SK-N-SH treated with all-trans-retinoic acid at 6 μM for 48 hours (cell line): ENCODE data around the gene DNAH1.

Experiments used
- ATAC-seq: fragments of 200-7000 bp; cut with Tn5 transposase; 3 replicates; pipeline ENCODE4 v1.9.1; 2020; ENCODE audit warnings: mild to moderate bottlenecking, moderate library complexity
- ARNTL ChIP-seq: fragments of 450-650 bp; formaldehyde crosslinking; IDR thresholded peaks from 2 replicates; pipeline ENCODE4 v1.5.0; 2020; ENCODE audit warnings: low read depth, mild to moderate bottlenecking, moderate library complexity, borderline replicate concordance
- BACH2 ChIP-seq: fragments of 250-450 bp; sonication (Bioruptor Pico); IDR thresholded peaks from 2 replicates; pipeline ENCODE4 v1.9.0; 2021; ENCODE audit warnings: mild to moderate bottlenecking, borderline replicate concordance
- CSDC2 ChIP-seq: fragments of 250-450 bp; sonication (Bioruptor Pico); IDR thresholded peaks from 2 replicates; pipeline ENCODE4 v1.5.0; 2020; ENCODE audit warnings: mild to moderate bottlenecking, moderate library complexity
- ESRRG ChIP-seq: fragments of 250-450 bp; sonication (Bioruptor Pico); IDR thresholded peaks from 2 replicates; pipeline ENCODE4 v1.6.1; 2021; ENCODE audit warnings: mild to moderate bottlenecking
- GLIS3 ChIP-seq: fragments of 250-450 bp; sonication (Bioruptor Pico); IDR thresholded peaks from 2 replicates; pipeline ENCODE4 v1.5.0; 2020; ENCODE audit warnings: mild to moderate bottlenecking, moderate library complexity
- ISL1 ChIP-seq: fragments of 250-450 bp; sonication (Bioruptor Pico); IDR thresholded peaks from 2 replicates; pipeline ENCODE4 v2.1.2; 2022; ENCODE audit warnings: mild to moderate bottlenecking, moderate library complexity
- OSR1 ChIP-seq: fragments of 250-450 bp; sonication (Bioruptor Pico); IDR thresholded peaks from 2 replicates; pipeline ENCODE4 v1.8.0; 2022; ENCODE audit warnings: moderate library complexity, mild to moderate bottlenecking, inconsistent platforms
- PPARA ChIP-seq: fragments of 250-450 bp; sonication (Bioruptor Pico); IDR thresholded peaks from 2 replicates; pipeline ENCODE4 v1.5.0; 2020; ENCODE audit warnings: mild to moderate bottlenecking, borderline replicate concordance
- RARB ChIP-seq: fragments of 250-450 bp; sonication (Bioruptor Pico); IDR thresholded peaks from 2 replicates; pipeline ENCODE4 v1.8.0; 2021; ENCODE audit warnings: mild to moderate bottlenecking, moderate library complexity
- SNAI2 ChIP-seq: fragments of 250-450 bp; sonication (Bioruptor Pico); IDR thresholded peaks from 2 replicates; pipeline ENCODE4 v1.5.0; 2020; ENCODE audit warnings: mild to moderate bottlenecking, moderate library complexity
- TCF4 ChIP-seq: fragments of 250-450 bp; sonication (Bioruptor Pico); IDR thresholded peaks from 2 replicates; pipeline ENCODE4 v1.8.0; 2021; ENCODE audit warnings: mild to moderate bottlenecking, moderate library complexity, borderline replicate concordance
- TOX ChIP-seq: fragments of 250-450 bp; sonication (Bioruptor Pico); IDR thresholded peaks from 2 replicates; pipeline ENCODE4 v1.8.0; 2021; ENCODE audit warnings: mild to moderate bottlenecking, moderate library complexity, borderline replicate concordance
- ZFP30 ChIP-seq: fragments of 450-650 bp; formaldehyde crosslinking; IDR thresholded peaks from 2 replicates; pipeline ENCODE4 v1.5.0; 2022; ENCODE audit warnings: mild to moderate bottlenecking, moderate library complexity
- ZNF70 ChIP-seq: fragments of 450-650 bp; formaldehyde crosslinking; IDR thresholded peaks from 2 replicates; pipeline ENCODE4 v1.5.0; 2020; ENCODE audit warnings: mild to moderate bottlenecking, moderate library complexity
- TF ChIP-seq, protein P1 (sequence below): fragments of 250-450 bp; sonication (Bioruptor Pico); IDR thresholded peaks from 2 replicates; pipeline ENCODE4 v1.8.0; 2021; ENCODE audit warnings: low read depth, mild to moderate bottlenecking, moderate library complexity, borderline replicate concordance
- TF ChIP-seq, protein P2 (sequence below): fragments of 250-450 bp; sonication (Bioruptor Pico); IDR thresholded peaks from 2 replicates; pipeline ENCODE4 v1.5.0; 2020; ENCODE audit warnings: mild to moderate bottlenecking, moderate library complexity
- TF ChIP-seq, protein P3 (sequence below): fragments of 250-450 bp; sonication (Bioruptor Pico); IDR thresholded peaks from 2 replicates; pipeline ENCODE4 v1.5.1; 2021; ENCODE audit warnings: mild to moderate bottlenecking, moderate library complexity
- TF ChIP-seq, protein P4 (sequence below): fragments of 250-450 bp; sonication (Bioruptor Pico); IDR thresholded peaks from 2 replicates; pipeline ENCODE4 v1.8.0; 2020; ENCODE audit warnings: mild to moderate bottlenecking, moderate library complexity, borderline replicate concordance

The DNAH1 gene

DNA sequence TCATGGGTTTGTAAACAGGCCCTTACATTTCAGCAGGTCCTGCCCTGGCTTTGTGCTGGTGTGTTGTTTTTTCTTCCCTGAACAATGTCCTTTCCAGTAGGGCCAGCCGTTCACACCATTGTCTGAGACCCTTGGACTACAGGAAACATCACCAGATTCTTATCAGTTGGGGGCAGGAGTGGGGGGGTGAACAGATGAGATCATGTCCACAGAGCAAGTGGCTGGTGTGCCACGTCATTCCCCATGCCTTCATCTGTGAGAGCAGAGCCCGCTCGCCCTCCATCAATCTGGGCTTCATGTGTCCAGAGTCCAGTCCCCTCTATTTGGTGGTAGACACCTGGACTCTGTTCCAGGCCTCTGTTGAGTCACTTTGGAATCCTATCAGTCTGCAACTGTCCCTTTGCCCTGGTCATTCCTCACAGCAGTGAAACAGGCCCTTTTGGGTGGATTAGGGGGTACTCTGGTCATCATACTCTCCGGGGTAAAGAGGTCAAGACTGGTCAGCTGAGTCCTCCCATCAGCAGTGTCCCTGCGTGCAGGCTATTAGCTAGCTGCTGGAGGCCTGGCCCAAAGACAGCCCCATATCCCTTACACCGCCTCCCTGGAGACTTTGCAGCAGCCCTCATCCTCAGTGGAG lies 113.8 kb downstream of the DNAH1 start:
- ATAC-seq = no peak

DNA sequence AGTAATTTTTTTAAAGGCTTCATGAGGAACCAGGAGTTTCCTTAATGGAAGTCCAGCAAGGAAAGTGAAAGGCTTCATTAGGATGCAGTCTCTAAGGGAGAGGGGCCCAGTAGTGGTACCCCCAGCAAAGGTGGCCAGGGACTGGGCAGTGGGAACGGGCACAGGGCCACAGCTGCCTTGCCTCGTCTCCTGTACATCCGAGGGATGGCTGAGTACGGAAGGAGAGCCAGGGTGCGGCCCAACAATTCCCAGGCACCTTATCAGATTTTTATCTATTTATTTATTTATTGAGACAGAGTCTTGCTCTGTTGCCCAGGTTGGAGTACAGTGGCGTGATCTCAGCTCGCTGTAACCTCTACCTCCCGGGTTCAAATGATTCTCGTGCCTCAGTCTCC lies 114.3 kb downstream of the DNAH1 start:
- TF ChIP-seq BACH2 (CRISPR knock-in tag) = no peak
- TF ChIP-seq, all 23 proteins: peak for 0
- no peak for ATAC-seq

More for the DNA sequence above, 113.8 kb downstream of the DNAH1 start:
- TF ChIP-seq CSDC2 (CRISPR knock-in tag) (no peak), PPARA (CRISPR knock-in tag) (no peak), ZNF70 (CRISPR knock-in tag) (no peak), TCF4 (CRISPR knock-in tag) (no peak), ISL1 (CRISPR knock-in tag) (no peak), GLIS3 (no peak), RARB (CRISPR knock-in tag) (no peak), ZFP30 (CRISPR knock-in tag) (no peak), OSR1 (CRISPR knock-in tag) (no peak), ESRRG (CRISPR knock-in tag) (no peak), ARNTL (no peak), SNAI2 (CRISPR knock-in tag) (no peak)
- TF ChIP-seq, protein P1, sequence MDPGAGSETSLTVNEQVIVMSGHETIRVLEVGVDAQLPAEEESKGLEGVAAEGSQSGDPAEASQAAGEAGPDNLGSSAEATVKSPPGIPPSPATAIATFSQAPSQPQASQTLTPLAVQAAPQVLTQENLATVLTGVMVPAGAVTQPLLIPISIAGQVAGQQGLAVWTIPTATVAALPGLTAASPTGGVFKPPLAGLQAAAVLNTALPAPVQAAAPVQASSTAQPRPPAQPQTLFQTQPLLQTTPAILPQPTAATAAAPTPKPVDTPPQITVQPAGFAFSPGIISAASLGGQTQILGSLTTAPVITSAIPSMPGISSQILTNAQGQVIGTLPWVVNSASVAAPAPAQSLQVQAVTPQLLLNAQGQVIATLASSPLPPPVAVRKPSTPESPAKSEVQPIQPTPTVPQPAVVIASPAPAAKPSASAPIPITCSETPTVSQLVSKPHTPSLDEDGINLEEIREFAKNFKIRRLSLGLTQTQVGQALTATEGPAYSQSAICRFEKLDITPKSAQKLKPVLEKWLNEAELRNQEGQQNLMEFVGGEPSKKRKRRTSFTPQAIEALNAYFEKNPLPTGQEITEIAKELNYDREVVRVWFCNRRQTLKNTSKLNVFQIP (CRISPR knock-in tag) = no peak
- TF ChIP-seq, protein P2, sequence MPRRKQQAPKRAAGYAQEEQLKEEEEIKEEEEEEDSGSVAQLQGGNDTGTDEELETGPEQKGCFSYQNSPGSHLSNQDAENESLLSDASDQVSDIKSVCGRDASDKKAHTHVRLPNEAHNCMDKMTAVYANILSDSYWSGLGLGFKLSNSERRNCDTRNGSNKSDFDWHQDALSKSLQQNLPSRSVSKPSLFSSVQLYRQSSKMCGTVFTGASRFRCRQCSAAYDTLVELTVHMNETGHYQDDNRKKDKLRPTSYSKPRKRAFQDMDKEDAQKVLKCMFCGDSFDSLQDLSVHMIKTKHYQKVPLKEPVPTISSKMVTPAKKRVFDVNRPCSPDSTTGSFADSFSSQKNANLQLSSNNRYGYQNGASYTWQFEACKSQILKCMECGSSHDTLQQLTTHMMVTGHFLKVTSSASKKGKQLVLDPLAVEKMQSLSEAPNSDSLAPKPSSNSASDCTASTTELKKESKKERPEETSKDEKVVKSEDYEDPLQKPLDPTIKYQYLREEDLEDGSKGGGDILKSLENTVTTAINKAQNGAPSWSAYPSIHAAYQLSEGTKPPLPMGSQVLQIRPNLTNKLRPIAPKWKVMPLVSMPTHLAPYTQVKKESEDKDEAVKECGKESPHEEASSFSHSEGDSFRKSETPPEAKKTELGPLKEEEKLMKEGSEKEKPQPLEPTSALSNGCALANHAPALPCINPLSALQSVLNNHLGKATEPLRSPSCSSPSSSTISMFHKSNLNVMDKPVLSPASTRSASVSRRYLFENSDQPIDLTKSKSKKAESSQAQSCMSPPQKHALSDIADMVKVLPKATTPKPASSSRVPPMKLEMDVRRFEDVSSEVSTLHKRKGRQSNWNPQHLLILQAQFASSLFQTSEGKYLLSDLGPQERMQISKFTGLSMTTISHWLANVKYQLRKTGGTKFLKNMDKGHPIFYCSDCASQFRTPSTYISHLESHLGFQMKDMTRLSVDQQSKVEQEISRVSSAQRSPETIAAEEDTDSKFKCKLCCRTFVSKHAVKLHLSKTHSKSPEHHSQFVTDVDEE (CRISPR knock-in tag) = no peak
- TF ChIP-seq, protein P3, sequence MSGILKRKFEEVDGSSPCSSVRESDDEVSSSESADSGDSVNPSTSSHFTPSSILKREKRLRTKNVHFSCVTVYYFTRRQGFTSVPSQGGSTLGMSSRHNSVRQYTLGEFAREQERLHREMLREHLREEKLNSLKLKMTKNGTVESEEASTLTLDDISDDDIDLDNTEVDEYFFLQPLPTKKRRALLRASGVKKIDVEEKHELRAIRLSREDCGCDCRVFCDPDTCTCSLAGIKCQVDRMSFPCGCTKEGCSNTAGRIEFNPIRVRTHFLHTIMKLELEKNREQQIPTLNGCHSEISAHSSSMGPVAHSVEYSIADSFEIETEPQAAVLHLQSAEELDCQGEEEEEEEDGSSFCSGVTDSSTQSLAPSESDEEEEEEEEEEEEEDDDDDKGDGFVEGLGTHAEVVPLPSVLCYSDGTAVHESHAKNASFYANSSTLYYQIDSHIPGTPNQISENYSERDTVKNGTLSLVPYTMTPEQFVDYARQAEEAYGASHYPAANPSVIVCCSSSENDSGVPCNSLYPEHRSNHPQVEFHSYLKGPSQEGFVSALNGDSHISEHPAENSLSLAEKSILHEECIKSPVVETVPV = no peak
- TF ChIP-seq, protein P4, sequence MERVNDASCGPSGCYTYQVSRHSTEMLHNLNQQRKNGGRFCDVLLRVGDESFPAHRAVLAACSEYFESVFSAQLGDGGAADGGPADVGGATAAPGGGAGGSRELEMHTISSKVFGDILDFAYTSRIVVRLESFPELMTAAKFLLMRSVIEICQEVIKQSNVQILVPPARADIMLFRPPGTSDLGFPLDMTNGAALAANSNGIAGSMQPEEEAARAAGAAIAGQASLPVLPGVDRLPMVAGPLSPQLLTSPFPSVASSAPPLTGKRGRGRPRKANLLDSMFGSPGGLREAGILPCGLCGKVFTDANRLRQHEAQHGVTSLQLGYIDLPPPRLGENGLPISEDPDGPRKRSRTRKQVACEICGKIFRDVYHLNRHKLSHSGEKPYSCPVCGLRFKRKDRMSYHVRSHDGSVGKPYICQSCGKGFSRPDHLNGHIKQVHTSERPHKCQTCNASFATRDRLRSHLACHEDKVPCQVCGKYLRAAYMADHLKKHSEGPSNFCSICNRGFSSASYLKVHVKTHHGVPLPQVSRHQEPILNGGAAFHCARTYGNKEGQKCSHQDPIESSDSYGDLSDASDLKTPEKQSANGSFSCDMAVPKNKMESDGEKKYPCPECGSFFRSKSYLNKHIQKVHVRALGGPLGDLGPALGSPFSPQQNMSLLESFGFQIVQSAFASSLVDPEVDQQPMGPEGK (CRISPR knock-in tag) = no peak

DNA sequence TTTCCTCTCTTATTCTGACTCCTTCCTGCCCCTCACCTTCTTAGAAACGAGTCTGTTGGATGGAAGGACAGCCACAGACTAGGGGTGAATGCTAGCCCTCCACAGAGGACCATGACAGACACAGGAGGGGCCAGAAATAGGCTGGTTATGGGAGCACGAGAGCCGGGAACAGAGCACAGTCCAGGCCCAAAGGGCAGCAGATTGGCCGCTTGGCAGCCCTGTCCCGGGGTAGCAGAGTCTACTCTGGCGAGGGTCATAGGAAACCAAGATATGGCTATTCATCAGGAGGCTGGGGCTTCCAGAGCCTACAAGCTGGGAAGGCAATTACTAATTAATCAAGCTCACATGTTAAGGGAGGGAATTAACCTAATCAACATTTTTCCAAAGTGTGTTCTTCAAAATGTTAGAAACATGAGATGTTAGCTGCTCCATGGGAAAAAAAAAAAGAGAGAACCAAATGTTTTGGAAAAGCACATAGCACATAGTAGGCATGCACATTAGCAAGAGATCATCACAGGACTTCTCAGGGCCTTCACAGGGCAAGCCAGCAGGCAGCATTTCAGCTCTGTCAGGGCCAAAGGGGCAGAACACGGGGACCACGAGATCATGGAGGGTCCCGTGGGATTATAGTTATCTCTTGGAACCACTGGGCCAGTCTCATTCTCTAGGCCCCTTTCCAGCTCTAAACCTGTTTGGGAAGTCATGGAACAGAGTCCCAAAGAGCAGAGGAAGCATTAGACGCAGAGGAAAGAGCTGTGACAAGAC lies 115.5 kb downstream of the DNAH1 start:
- ATAC-seq = no peak
- TF ChIP-seq, protein P1 (CRISPR knock-in tag) = no peak
- no peak for TF ChIP-seq TOX (CRISPR knock-in tag)
- no peak for TF ChIP-seq BACH2 (CRISPR knock-in tag)
- no peak for TF ChIP-seq RARB (CRISPR knock-in tag)
- no peak for TF ChIP-seq OSR1 (CRISPR knock-in tag)
- TF ChIP-seq TCF4 (CRISPR knock-in tag) = no peak
